Mesodermal cell (in vitro differentiated cells): ENCODE data around the gene ARHGAP15. TPM values are rescaled to one million over a fixed set of nuclear protein-coding genes. Genes with fewer than 3 reads are reported as not detected.
A peak's percentile ranks its signal among the peaks of the same experiment; 100 is the strongest.
"Not testable (repeated sequence)": the region's sequence is repeated elsewhere in the genome, so short reads cannot be mapped to it uniquely, and the experiment has no call there.

Experiments
- H3K27ac ChIP-seq: 2 replicates; pipeline ENCODE4 v1.7.0; 2013; ENCODE audit warnings: mild to moderate bottlenecking, low read depth, low read length, moderate library complexity; ENCODE audit not compliant: severe bottlenecking
- H3K36me3 ChIP-seq: 2 replicates; pipeline ENCODE4 v1.7.1; 2013; ENCODE audit warnings: mild to moderate bottlenecking, low read length, moderate library complexity; ENCODE audit not compliant: control insufficient read depth, insufficient read depth
- H3K4me1 ChIP-seq: one replicate; pipeline ENCODE4 v1.7.1; 2013; ENCODE audit warnings: mild to moderate bottlenecking, low read length; ENCODE audit not compliant: insufficient read depth, control insufficient read depth, poor library complexity, severe bottlenecking
- H3K4me3 ChIP-seq: 2 replicates; pipeline ENCODE4 v1.7.0; 2013; ENCODE audit warnings: low read length, control low read depth, mild to moderate bottlenecking; ENCODE audit not compliant: insufficient read depth, poor library complexity, severe bottlenecking; ENCODE audit errors: extremely low read depth
- H3K9me3 ChIP-seq: 2 replicates; pipeline ENCODE4 v1.7.1; 2013; ENCODE audit warnings: mild to moderate bottlenecking, low read length, moderate library complexity; ENCODE audit not compliant: control insufficient read depth
- WGBS, 2 experiments: methylation state at CpG; one replicate each; pipeline ENCODE4 v1.1.5; 2013; ENCODE audit warnings: missing lambda C conversion rate in 2 of 2; ENCODE audit not compliant: insufficient coverage in 2 of 2; 5-methylcytosine and 5-hydroxymethylcytosine counted together
- polyA plus RNA-seq, 2 experiments: library from polyadenylated mRNA; stranded (reverse); fragments of 50-300 nt; gene quantifications; one replicate each; pipeline ENCODE4 v1.2.3, GENCODE V29; 2013

The ARHGAP15 gene
- polyA plus RNA-seq (2013, experiment 1 of 2) = 0.26 TPM
- 0.46 TPM for polyA plus RNA-seq (2013, experiment 2 of 2)

- Histone ChIP-seq H3K36me3 (no peaks in the 10 kb centered on the region), H3K27ac (no peak within 1 kb of the TSS), H3K9me3 (no peaks in the 10 kb centered on the region), H3K4me3 (no peak within 1 kb of the TSS), H3K4me1 (no peaks in the 10 kb centered on the region)
- 84 to 97% methylated on average over 4 of the region's 13 CpGs for WGBS, 2 experiments
These were observed at the start of gene ARHGAP15 for GRCh38 chr2:143128681-143129580. Gene ARHGAP15 (plus strand): TSS chr2:143129419.

GRCh38 chr2:143081616-143082015 is 47.6 kb upstream of the ARHGAP15 start:
- WGBS, 2 experiments = 100% methylated on average over 1 of the region's 1 CpG; no CpG with 5 or more reads in 1 of the 2 experiments
- Histone ChIP-seq H3K4me1 (peaks cover 5% of the 10 kb centered on the region), H3K27ac (no peak overlapping the region), H3K4me3 (no peak overlapping the region), H3K9me3 (peaks cover under 1% of the 10 kb centered on the region), H3K36me3 (no peaks in the 10 kb centered on the region)

- Histone ChIP-seq H3K36me3 (no peaks in the 10 kb centered on the region), H3K4me1 (peaks cover 5% of the 10 kb centered on the region), H3K9me3 (no peaks in the 10 kb centered on the region), H3K4me3 (no peak overlapping the region), H3K27ac (peak overlapping the region; percentile 13)
- WGBS, 2 experiments = 20 to 100% methylated on average over 1 of the region's 2 CpGs
These were observed 45.6 kb upstream of the ARHGAP15 start for GRCh38 chr2:143083636-143084035.

- Histone ChIP-seq H3K36me3 (no peaks in the 10 kb centered on the region), H3K9me3 (no peaks in the 10 kb centered on the region), H3K4me1 (peaks cover 5% of the 10 kb centered on the region), H3K27ac (no peak overlapping the region), H3K4me3 (no peak overlapping the region)
- 87 to 94% methylated on average over 2 of the region's 2 CpGs for WGBS, 2 experiments
These were observed 44.8 kb upstream of the ARHGAP15 start for GRCh38 chr2:143084462-143084861.

- 100% methylated on average over 1 of the region's 1 CpG; no CpG with 5 or more reads in 1 of the 2 experiments for WGBS, 2 experiments
- H3K4me1 ChIP-seq = peaks cover 5% of the 10 kb centered on the region
- H3K36me3 ChIP-seq = no peaks in the 10 kb centered on the region
These were observed 44.0 kb upstream of the ARHGAP15 start for GRCh38 chr2:143085125-143085784.

GRCh38 chr2:143087033-143087432 is 42.2 kb upstream of the ARHGAP15 start:
- H3K36me3 ChIP-seq = no peaks in the 10 kb centered on the region
- no peak overlapping the region for H3K4me3 ChIP-seq
- WGBS, 2 experiments = no CpG with 5 or more reads among the region's 1 CpG
- peaks cover 5% of the 10 kb centered on the region for H3K4me1 ChIP-seq
- H3K27ac ChIP-seq = no peak overlapping the region
- no peaks in the 10 kb centered on the region for H3K9me3 ChIP-seq

More at GRCh38 chr2:143085125-143085784, 44.0 kb upstream of the ARHGAP15 start:
- Histone ChIP-seq H3K27ac (no peak overlapping the region), H3K4me3 (no peak overlapping the region), H3K9me3 (no peaks in the 10 kb centered on the region)

GRCh38 chr2:143088388-143088787 is 40.8 kb upstream of the ARHGAP15 start:
- Histone ChIP-seq H3K36me3 (no peaks in the 10 kb centered on the region), H3K27ac (no peak overlapping the region), H3K4me1 (peaks cover 5% of the 10 kb centered on the region), H3K9me3 (no peaks in the 10 kb centered on the region), H3K4me3 (no peak overlapping the region)
- whole genome bisulfite sequencing, 2 experiments = 100% methylated on average over 2 of the region's 4 CpGs; no CpG with 5 or more reads in 1 of the 2 experiments

GRCh38 chr2:143089520-143089919 is 39.7 kb upstream of the ARHGAP15 start:
- not testable (repeated sequence) for H3K36me3 ChIP-seq, H3K9me3 ChIP-seq, H3K4me1 ChIP-seq, H3K4me3 ChIP-seq, H3K27ac ChIP-seq
- 90 to 100% methylated on average over 4 to 5 of the region's 12 CpGs for WGBS, 2 experiments

GRCh38 chr2:143110758-143111428 is 18.3 kb upstream of the ARHGAP15 start:
- no peaks in the 10 kb centered on the region for H3K9me3 ChIP-seq
- H3K4me3 ChIP-seq = no peak overlapping the region
- H3K27ac ChIP-seq = no peak overlapping the region
- H3K4me1 ChIP-seq = no peaks in the 10 kb centered on the region
- H3K36me3 ChIP-seq = no peaks in the 10 kb centered on the region
- WGBS, 2 experiments = 11 to 25% methylated on average over 4 of the region's 6 CpGs

GRCh38 chr2:143117225-143117624 is 12.0 kb upstream of the ARHGAP15 start:
- Histone ChIP-seq H3K36me3 (no peaks in the 10 kb centered on the region), H3K27ac (no peak overlapping the region), H3K4me3 (no peak overlapping the region), H3K4me1 (no peaks in the 10 kb centered on the region), H3K9me3 (no peaks in the 10 kb centered on the region)
- 86% methylated on average over 1 of the region's 3 CpGs; no CpG with 5 or more reads in 1 of the 2 experiments for WGBS, 2 experiments
